ENCODE data around the gene PIGQ. TPM values are rescaled to one million over a fixed set of nuclear protein-coding genes. Genes with fewer than 3 reads are reported as not detected.

PIGQ gene
- total and polyA plus RNA-seq, 2 of the 13 experiments (the other 11 are each of a cell fraction or from before 2014, with no cell fraction given) = 7.7 to 19.7 TPM

DNA sequence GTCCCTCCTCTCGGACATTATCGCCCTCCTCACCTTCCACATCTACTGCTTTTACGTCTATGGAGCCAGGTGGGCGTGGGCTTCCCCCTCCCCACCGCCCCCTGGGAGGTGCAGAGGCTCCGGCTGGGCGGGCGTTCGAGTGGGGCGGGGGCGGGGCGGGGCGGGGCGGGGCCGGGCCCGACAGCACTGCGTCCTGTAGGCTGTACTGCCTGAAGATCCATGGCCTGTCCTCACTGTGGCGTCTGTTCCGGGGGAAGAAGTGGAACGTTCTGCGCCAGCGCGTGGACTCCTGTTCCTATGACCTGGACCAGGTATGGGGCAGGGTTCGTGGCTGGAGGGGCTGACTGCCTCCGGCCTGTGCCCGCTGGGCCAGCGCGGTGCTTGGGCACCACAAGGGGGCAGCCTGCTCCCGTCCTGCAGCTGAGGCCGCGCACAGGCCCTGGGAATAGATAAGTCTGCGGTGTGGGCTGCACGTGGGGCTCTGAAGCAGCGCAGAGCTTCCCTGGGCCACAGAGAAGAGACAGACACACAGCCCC lies 9.2 kb downstream of the PIGQ start (continued):
- TF ChIP-seq, protein P1, sequence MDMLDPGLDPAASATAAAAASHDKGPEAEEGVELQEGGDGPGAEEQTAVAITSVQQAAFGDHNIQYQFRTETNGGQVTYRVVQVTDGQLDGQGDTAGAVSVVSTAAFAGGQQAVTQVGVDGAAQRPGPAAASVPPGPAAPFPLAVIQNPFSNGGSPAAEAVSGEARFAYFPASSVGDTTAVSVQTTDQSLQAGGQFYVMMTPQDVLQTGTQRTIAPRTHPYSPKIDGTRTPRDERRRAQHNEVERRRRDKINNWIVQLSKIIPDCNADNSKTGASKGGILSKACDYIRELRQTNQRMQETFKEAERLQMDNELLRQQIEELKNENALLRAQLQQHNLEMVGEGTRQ (IDR thresholded peaks at IDR 0.05; ENCODE audit: low read depth, low read length) = no peak
- TF ChIP-seq, protein P1 (CRISPR knock-in tag; IDR thresholded peaks at IDR 0.05; ENCODE audit: borderline replicate concordance) = no peak
- TF ChIP-seq XRCC5 (optimal IDR thresholded peaks at IDR 0.05; ENCODE audit: low read length) (peak; percentile 76), ZNF496 (CRISPR knock-in tag; IDR thresholded peaks at IDR 0.05; ENCODE audit: insufficient replicate concordance) (no peak), SMC3 (IDR thresholded peaks at IDR 0.05; ENCODE audit: low read length) (no peak; the same call in 1 of the 2 replicates), ATF1 (CRISPR knock-in tag; IDR thresholded peaks at IDR 0.05) (no peak), HOXA7 (CRISPR knock-in tag; IDR thresholded peaks at IDR 0.05) (no peak), ZSCAN29 (CRISPR knock-in tag; conservative IDR thresholded peaks at IDR 0.05) (no peak), MYC (CRISPR knock-in tag; IDR thresholded peaks at IDR 0.05; ENCODE audit: borderline replicate concordance) (peak; percentile 80; the same call in 1 of the 2 replicates), ZNF34 (CRISPR knock-in tag; IDR thresholded peaks at IDR 0.05; ENCODE audit: borderline replicate concordance) (no peak), SRSF1 (optimal IDR thresholded peaks at IDR 0.05; ENCODE audit: low read depth, low read length) (peak; percentile 37), ZNF205 (CRISPR knock-in tag; IDR thresholded peaks at IDR 0.05) (no peak), PLRG1 (conservative IDR thresholded peaks at IDR 0.05) (no peak), ZBTB7A (CRISPR knock-in tag; IDR thresholded peaks at IDR 0.05) (0 out of 2 replicates have a peak, but pooled peaks have one; percentile 22), ZNF577 (CRISPR knock-in tag; IDR thresholded peaks at IDR 0.05; ENCODE audit: borderline replicate concordance, low read depth) (no peak), ZNF747 (CRISPR knock-in tag; IDR thresholded peaks at IDR 0.05; ENCODE audit: borderline replicate concordance) (no peak), KLF13 (CRISPR knock-in tag; IDR thresholded peaks at IDR 0.05) (no peak), SAP130 (CRISPR knock-in tag; IDR thresholded peaks at IDR 0.05; ENCODE audit: low read depth) (peak; percentile 71), SMAD1 (CRISPR knock-in tag; IDR thresholded peaks at IDR 0.05; ENCODE audit: borderline replicate concordance, low read depth) (no peak), HNRNPUL1 (IDR thresholded peaks at IDR 0.05; ENCODE audit: low read depth, low read length) (no peak), NFE2L2 (IDR thresholded peaks at IDR 0.05; ENCODE audit: low read length) (no peak), CBX2 (IDR thresholded peaks at IDR 0.05; ENCODE audit: low read depth, low read length) (no peak), CBX2 (CRISPR knock-in tag; IDR thresholded peaks at IDR 0.05; ENCODE audit: low read depth) (no peak), TBX3 (IDR thresholded peaks at IDR 0.05; ENCODE audit: borderline replicate concordance) (no peak)
- TF ChIP-seq, protein P2, sequence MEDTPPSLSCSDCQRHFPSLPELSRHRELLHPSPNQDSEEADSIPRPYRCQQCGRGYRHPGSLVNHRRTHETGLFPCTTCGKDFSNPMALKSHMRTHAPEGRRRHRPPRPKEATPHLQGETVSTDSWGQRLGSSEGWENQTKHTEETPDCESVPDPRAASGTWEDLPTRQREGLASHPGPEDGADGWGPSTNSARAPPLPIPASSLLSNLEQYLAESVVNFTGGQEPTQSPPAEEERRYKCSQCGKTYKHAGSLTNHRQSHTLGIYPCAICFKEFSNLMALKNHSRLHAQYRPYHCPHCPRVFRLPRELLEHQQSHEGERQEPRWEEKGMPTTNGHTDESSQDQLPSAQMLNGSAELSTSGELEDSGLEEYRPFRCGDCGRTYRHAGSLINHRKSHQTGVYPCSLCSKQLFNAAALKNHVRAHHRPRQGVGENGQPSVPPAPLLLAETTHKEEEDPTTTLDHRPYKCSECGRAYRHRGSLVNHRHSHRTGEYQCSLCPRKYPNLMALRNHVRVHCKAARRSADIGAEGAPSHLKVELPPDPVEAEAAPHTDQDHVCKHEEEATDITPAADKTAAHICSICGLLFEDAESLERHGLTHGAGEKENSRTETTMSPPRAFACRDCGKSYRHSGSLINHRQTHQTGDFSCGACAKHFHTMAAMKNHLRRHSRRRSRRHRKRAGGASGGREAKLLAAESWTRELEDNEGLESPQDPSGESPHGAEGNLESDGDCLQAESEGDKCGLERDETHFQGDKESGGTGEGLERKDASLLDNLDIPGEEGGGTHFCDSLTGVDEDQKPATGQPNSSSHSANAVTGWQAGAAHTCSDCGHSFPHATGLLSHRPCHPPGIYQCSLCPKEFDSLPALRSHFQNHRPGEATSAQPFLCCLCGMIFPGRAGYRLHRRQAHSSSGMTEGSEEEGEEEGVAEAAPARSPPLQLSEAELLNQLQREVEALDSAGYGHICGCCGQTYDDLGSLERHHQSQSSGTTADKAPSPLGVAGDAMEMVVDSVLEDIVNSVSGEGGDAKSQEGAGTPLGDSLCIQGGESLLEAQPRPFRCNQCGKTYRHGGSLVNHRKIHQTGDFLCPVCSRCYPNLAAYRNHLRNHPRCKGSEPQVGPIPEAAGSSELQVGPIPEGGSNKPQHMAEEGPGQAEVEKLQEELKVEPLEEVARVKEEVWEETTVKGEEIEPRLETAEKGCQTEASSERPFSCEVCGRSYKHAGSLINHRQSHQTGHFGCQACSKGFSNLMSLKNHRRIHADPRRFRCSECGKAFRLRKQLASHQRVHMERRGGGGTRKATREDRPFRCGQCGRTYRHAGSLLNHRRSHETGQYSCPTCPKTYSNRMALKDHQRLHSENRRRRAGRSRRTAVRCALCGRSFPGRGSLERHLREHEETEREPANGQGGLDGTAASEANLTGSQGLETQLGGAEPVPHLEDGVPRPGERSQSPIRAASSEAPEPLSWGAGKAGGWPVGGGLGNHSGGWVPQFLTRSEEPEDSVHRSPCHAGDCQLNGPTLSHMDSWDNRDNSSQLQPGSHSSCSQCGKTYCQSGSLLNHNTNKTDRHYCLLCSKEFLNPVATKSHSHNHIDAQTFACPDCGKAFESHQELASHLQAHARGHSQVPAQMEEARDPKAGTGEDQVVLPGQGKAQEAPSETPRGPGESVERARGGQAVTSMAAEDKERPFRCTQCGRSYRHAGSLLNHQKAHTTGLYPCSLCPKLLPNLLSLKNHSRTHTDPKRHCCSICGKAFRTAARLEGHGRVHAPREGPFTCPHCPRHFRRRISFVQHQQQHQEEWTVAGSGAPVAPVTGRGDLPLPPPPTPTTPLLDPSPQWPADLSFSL (CRISPR knock-in tag; IDR thresholded peaks at IDR 0.05) = no peak

All from HepG2 (cell line).